H1 (cell line): ENCODE data around the gene LHFPL3.

Experiments used
- CTCF ChIP-seq, 3 experiments: IDR thresholded peaks; 1 replicate in 2 of 3; 2 replicates in 1 of 3; pipeline versions ENCODE4 v1.5.1 to v1.6.1; 2011; ENCODE audit warnings: low read length in 3 of 3, mild to moderate bottlenecking in 3 of 3, inconsistent platforms in 2 of 3, low read depth in 1 of 3, moderate library complexity in 1 of 3; ENCODE audit not compliant: insufficient read depth in 1 of 3; ENCODE audit errors: control extremely low read depth in 1 of 3
- HDAC2 ChIP-seq, 2 experiments: fragments of 300-600 bp in 1 of 2; sonication (generic) in 1 of 2; IDR thresholded peaks; 2 replicates each; pipeline ENCODE4 v1.6.1; 2011 to 2012; ENCODE audit warnings: low read depth in 2 of 2, low read length in 2 of 2, mild to moderate bottlenecking in 2 of 2, moderate library complexity in 2 of 2, borderline replicate concordance in 1 of 2, inconsistent platforms in 1 of 2
- POLR2A ChIP-seq, 2 experiments: IDR thresholded peaks; 1 replicate in 1 of 2; 2 replicates in 1 of 2; pipeline ENCODE4 v1.6.1; 2011; ENCODE audit warnings: low read depth in 2 of 2, low read length in 2 of 2, mild to moderate bottlenecking in 2 of 2; ENCODE audit errors: control extremely low read depth in 1 of 2
- RFX5 ChIP-seq: IDR thresholded peaks from 2 replicates; pipeline ENCODE4 v1.6.1; 2011; ENCODE audit warnings: low read depth, low read length, improper control_type of control experiment, borderline replicate concordance

- TF ChIP-seq CTCF (IDR thresholded peaks at IDR 0.05; ENCODE audit: control extremely low read depth in 1 of 3, insufficient read depth in 1 of 3, low read depth in 1 of 3, low read length in 3 of 3) (no peak), RFX5 (no peak), HDAC2 (IDR thresholded peaks at IDR 0.05; ENCODE audit: borderline replicate concordance in 1 of 2, low read depth in 2 of 2, low read length in 2 of 2) (no peak), POLR2A (IDR thresholded peaks at IDR 0.05; ENCODE audit: control extremely low read depth in 1 of 2, low read depth in 2 of 2, low read length in 2 of 2) (no peak)
Measured at GRCh38 chr7:104890216-104890615, 561.8 kb downstream of the LHFPL3 start.
